ENCODE measurements around the gene GPR37L1. TPM values are rescaled to one million over a fixed set of nuclear protein-coding genes. Genes with fewer than 3 reads are reported as not detected.

Gene GPR37L1
- under 1 TPM in 1 of 4 donors, not detected in 3; 0.16 TPM for total RNA-seq

DNA sequence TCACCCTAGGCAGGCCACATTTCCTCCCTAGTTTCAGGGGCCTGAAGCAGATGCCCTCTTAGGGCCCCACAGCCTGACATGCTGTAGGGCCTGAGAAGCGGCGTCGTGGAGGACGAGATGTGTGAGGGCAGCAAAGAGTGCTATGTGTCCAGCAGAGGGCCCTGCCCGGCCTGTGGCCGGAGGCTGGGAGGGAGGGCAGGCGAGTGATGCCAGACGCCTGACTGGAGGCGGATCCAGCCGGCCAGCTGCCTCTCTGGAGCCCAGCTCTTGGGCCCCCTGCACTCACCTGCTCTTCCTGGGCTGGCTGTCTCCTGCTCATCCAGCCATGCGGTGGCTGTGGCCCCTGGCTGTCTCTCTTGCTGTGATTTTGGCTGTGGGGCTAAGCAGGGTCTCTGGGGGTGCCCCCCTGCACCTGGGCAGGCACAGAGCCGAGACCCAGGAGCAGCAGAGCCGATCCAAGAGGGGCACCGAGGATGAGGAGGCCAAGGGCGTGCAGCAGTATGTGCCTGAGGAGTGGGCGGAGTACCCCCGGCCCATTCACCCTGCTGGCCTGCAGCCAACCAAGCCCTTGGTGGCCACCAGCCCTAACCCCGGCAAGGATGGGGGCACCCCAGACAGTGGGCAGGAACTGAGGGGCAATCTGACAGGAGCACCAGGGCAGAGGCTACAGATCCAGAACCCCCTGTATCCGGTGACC, at the start of gene GPR37L1:
GPR37L1 (plus strand) TSS at position 279 of the 697 bp plus-strand sequence; CDS start at position 326, 47 bp downstream.
- no peak for TF ChIP-seq CTCF (IDR thresholded peaks at IDR 0.05; ENCODE audit: low read depth)

GRCh38 chr1:202073206-202073605, 49.5 kb upstream of the GPR37L1 start:
- TF ChIP-seq CTCF (IDR thresholded peaks at IDR 0.05; ENCODE audit: low read depth): no peak

DNA sequence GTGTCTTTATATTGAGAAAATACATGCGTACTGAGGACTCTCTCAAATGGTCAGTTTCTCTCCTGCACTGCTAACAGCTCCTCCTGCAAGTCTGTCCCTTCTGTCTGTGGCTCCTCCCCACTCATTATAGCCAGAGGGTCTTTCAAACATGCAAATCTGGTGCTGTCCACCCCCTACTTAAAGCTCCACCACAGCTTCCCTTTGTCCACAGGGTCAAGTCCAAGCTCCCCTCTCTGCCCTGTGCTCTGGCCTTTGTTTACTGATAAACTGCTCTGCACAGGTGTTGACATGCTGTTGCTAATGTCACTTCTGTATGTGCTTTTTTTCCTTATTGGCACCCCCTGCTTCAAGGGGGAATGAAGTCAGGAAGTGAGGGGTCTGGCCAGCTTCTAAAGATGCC, 47.7 kb upstream of the GPR37L1 start:
- TF ChIP-seq CTCF (IDR thresholded peaks at IDR 0.05; ENCODE audit: low read depth): no peak

- TF ChIP-seq CTCF (IDR thresholded peaks at IDR 0.05; ENCODE audit: low read depth): no peak
Observed at GRCh38 chr1:202075389-202075788, 47.3 kb upstream of the GPR37L1 start.

GRCh38 chr1:202076050-202076511, 46.6 kb upstream of the GPR37L1 start:
- TF ChIP-seq CTCF (IDR thresholded peaks at IDR 0.05; ENCODE audit: low read depth): no peak

DNA sequence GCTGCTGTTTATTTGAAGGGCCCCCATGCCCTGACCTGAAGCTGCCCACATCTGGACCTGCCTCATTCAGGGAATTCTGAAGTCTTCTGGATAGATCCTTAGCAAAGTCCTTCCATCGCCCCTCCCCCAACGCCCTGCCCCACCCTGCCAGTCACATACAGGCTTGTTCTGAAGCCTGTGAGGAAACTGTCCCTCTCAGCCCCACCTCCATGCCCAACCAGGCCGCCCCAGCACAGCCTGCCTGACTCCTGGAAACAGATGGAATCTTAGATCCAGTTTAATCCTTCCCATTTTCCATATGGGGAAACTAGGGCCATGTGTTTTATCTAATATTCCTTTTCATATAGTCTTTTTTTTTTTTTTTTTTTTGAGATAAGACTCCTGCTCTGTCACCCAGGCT, 44.5 kb upstream of the GPR37L1 start:
- TF ChIP-seq CTCF (IDR thresholded peaks at IDR 0.05; ENCODE audit: low read depth): no peak

DNA sequence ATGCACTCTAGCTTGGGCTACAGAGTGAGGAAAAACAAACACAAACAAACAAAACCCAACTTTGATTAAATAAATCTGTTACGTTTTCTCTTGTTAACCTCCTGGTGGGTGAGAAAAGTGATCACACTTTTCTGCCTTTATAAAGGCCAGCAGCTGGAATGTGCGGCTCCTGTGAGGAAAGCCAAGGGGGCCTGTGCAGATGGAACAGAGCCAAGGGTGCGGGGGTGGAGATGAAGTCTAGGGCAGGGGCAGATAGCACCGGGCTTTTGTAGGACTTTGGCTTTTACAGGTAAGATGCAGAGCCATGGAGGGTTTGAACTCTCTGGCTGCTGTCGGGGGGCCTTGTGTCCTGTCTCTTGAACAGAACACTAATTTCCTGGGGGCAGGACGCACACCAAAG, 40.7 kb upstream of the GPR37L1 start:
- TF ChIP-seq CTCF (IDR thresholded peaks at IDR 0.05; ENCODE audit: low read depth): no peak
